Activated CD4-positive, alpha-beta T cell treated with anti-CD3 and anti-CD28 coated beads, Interleukin-2, amount 50 U/mL, for 48 hours (primary cell): ENCODE results near the gene DHX30.

Experiments used
- DNase-seq, 2 experiments: peaks; one replicate each; pipeline ENCODE4 v3.0.0-alpha.2; 2020

DHX30 gene

DNA sequence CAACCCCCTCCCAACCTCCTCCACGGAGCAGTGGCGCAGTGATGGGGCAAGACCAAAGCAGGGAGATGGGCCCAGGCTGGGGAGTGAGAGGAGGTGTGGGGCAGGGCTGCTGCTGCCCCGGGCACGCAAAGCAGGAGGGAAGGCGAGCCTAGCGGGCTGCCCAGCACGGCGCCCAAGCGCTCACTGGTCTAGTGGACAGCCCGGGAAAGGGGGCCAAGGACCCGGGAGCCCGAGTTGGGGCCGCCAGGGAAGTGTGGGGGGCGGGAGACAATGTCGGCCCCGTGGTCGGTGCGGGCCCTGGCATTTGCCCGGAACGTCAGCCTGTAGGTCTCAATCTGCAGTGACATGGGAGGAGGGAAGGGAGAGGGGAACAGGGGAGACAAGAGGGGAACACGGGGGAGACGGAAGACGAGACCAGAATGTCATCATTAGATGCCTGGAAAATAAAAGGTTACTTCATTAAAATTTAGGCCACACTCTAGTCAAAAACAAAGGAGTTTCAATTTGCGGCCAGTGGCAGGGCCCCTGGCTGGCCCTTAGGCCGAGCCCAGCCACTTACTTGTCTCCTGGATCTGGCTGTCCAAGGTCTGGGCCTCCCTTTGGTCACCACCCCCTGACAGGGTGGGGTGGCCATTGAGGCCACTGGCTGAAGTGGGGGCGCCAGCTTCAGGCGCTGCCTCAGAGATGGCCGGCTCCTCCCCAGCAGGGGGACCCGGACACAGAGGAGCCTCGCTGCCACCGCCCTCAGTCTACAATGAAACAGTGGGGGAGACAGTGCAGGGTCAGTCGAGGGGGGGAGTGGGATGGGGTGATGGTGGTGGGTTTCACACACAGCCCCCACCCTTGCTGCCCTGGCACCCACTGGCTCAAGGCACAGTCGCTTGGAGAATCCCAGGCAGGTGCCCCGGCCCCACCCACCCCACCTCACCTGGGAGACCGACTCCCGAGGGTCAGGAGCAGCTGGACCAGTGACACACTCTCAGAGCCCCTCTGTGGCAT is 50.0 kb downstream of the DHX30 start:
- no peak for DNase-seq

DNA sequence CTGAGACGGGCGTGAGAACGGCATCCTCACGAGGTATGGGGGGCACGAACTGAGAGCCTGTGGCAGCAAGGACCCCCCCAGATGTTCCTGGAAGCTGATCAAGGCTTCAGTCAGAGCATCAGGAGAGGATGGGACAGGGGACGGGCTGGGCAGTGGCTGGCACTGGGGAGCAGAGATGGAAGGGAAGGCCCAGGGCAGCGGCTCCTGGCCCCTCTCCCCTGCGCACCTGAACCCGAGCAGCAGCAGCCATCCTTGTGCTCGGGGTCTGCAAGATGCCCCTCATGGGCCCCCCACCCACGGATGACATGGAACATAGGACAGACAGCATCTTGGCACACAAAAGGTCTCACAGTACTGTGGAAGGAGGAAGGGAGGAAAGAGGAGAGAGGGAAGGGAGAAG is 51.3 kb downstream of the DHX30 start:
- no peak for DNase-seq

DNA sequence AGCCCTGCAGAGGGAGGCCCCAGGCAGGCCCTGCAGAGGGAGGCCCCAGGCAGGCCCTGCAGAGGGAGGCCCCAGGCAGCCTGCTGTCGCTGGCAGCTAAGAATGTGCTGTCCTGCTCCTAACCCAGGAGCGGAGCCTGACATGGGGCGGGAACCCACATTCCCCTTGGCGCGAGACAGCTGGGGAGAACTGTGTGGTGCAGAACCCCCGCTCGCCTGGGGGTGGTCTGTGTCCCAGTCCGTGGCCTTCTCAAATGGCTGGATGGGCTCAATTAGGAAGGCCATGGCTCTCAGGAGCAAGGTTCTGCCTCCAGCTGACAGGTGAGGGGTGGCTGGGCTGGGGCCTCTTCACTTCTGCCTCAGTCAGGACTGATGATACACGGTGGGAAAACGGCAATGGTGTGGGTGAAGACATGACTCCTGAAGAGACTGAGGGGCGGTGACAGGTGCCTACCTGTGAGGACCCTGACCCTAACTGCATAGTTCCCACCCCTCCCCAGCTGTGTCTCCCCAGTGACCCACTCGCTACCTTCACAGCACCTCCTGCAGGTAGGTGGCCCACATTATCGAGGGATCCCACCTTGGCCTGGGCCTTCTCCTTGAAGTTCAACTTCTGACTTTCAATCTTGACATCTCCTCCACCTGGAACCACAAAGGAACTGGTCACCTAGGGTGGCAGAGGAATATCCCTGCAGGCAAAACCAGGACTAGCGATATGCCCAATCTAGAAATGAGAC is 52.0 kb downstream of the DHX30 start:
- no peak for DNase-seq

DNA sequence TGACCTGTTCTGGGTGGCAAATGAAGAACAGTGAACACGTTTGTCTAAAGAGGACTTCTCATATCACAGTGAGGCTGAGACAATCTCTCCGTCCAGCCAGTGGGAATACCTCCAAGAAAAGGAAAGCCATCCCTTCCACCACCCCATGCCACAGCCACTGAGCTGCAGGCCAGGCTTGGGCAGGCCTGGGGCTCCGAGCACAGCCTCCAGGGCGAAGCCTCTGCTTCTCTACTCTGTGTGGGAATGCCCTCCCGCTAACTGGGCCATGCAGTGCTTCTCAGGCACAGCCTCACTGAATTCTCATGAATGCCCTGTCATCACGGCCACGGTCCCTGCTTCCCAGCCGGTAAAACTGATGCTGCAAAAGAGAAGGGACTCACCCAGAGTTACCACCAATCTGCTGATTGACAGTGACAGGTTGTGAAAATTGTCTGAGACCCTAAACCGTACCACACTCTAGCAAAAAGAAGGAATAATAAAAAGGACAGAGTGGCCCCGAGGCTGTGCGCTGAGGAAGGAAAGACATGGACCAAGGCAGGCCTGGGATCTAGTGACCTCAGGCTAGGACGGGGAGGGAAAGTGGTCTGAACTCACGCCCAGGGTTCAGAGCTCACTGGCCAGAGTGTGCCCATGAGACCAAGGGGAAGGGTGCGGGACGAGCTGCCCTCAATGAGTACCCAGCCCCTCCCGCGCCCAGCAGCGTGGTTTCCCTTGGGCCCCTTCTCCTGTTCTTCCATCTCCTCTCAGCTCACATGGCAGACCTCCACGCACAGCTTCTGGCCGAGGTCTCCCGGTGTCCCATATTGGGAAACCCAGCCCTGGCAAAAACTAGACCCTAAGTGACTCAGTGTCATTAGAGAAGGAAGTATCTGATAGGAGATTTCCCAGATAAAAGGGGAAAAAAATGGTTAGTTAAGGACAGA is 52.8 kb downstream of the DHX30 start:
- no peak for DNase-seq

DNA sequence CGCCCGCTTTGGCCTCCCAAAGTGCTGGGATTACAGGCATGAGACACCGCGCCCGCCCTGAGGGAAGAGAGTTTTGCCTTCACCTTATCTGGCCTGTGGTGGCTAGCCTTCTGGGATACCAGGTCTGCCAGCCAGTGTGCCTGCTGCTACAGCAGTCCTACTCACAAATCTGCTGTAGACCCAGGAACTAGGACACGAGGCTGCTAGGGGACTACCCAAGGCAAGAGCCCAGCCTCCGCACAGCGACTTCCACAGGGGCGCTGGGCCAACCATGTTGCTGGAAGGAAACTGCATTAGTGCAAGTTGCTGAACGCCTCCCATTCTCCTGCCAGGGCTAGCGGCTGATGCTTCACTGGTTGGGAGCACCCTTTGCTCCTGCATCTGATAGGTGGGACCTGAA is 53.7 kb downstream of the DHX30 start:
- DNase-seq = no peak

DNA sequence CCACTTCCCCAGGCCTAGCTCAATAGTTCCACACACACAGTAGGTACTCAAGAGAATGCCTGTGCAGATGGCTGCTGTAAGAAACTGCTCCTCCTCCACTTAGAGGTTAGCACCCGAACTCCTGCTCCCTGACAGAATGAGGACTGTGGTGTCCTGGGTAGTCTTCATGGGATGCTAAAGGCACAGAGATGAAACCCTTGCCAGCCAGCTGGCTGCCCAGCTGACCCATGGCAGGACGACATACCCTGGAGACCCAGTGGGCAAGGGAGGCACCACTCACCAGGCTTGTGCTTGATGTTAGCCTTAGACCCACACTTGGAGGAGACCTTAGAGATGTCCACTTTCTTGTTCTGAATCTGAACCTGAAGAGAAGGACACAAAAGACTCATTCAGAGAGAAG is 54.2 kb downstream of the DHX30 start:
- DNase-seq = no peak

DNA sequence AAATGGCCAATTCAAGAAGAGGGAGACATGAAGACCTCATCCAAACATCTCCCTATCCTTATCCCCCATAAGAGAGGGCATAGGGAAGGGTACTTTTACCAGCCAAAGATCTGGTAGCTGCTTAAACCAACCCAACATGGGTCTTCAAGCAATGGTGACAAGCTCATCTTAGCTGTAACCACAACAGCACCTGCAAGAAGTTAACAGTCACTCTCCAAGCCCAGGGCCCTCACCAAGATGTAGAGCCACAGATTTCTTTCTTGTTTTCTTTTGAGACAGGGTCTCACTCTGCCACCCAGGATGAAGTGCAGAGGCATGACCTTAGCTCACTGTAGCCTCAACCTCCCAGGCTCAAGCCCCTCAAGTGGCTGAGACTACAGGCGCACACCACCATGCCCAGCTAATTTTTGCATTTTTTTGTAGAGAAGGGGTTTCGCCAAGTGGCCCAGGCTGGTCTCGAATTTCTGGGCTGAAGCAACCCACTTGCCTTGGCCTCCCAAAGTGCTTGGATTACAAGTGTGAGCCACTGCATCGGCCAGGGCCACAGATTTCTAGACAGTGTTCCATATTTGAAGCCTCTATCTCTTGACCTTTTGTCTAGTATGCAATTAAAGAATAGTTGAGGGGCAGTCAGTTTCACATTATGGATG is 57.1 kb downstream of the DHX30 start:
- no peak for DNase-seq

DNA sequence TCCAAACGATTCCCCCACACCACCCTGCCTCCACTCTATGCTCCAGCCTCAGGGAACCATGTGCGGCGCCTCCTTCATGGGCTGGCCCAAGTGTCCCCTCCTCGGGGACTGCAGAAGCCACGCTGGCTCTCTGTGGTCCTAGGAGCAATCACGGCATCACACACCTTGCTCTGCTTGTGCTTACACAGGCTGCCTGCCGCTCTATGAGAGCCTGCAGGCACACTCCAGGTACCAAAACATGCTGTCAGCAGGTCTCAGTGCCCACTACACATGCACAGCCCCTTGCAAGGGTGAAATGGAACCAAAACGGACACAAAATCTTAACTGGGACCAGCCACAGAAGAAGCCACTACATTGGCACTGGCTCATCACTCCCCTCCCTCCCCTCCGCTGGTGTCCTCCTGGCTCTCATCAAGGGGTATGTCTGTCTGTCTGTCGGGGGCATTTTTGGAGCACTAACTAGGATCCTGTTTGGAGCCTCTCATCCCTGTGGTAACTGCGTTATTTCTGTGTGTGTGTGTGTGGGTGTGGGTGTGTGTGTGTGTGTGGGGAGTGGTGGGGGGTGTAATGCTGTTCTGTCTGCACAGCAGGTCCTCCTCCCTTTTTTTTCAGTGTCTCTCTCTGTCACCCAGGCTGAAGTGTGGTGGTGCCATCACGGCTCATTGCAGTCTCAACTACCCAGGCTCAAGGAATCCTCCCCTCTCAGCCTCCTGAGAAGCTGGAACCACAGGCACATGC is 60.6 kb downstream of the DHX30 start:
- no peak for DNase-seq

DNA sequence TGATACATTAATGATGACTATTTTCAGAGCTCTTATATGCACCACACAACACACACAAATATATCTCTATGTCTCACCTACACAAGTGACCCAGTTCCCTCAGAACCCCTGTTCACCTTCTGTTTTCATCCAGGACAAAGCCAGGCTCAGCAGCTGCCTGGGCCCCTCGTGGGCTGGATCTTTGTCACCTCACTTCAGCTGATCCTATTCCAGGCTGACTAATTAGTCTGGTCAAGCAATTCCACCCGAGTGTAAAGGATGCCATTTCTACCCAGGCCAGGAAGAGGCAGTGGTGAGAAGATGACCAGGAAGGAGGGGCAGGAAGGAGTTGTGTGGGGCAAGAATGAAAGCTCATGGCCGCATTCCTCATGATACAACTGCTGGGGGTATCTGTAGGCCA is 62.3 kb downstream of the DHX30 start:
- DNase-seq = no peak

DNA sequence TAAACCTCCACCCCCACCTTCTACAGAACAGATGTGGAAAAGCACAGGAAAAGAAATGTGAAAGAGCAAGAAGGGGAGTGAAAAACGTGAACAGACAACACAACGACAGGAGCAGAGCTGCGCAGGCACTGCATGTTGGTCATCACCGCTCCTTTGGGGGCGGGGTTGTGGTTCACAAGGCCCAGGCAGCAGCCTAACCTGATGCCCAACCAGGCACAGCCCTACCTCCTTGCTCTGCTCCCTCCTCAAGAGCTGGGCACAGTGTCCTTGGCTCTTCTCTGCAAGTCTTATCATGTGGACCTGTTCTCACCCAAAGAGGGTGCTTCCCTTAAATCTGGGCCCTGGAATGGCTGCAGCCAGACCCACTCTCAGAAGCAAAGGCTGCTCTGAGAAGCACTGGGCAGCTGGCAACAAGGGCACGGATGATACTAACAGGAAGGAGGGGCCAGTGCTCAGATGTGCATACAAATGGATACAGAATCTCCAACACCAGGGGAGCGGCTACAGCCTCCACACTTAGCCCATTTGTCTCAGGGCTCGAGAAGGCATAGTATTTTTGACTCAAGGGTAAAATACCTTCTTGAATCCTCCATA is 64.6 kb downstream of the DHX30 start:
- DNase-seq = no peak

DNA sequence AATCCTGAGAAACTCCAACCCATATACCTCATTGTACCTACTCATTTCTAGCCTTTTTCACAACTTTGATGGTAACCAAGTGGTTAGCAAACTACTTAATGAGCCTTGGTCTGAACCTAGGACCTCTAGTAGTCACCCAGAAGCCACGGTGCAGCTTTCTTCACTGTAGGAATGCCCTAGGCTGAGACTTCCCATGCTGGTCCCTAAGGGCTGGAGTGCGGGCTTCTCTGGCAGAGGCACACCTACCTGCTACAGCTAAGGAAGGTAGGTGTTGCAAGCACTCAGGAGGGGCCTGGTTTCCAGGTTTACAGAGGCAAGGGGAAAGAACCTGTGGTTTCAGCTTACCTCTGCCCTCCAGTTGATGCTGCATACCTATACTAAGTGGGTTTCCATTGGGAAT is 65.4 kb downstream of the DHX30 start:
- DNase-seq = no peak

DNA sequence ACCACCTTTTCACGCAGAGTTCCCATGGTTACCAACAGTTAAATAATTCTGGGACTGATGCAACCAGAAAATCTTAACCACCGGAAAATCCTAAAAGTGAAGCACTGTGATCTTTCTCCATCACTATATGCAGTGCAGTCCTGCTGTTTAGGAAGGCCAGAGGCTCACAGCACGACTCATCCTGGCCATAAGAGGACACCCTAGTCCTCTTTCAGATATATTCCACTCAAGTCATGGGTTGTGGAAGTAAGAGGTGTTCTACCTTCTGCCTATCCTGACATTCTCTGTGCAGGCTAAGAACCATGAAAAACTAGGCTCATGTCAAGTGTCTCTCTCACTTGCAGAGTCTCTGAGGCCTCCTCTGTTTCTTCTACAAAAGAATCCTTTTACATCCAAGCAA is 67.2 kb downstream of the DHX30 start:
- DNase-seq = no peak

DNA sequence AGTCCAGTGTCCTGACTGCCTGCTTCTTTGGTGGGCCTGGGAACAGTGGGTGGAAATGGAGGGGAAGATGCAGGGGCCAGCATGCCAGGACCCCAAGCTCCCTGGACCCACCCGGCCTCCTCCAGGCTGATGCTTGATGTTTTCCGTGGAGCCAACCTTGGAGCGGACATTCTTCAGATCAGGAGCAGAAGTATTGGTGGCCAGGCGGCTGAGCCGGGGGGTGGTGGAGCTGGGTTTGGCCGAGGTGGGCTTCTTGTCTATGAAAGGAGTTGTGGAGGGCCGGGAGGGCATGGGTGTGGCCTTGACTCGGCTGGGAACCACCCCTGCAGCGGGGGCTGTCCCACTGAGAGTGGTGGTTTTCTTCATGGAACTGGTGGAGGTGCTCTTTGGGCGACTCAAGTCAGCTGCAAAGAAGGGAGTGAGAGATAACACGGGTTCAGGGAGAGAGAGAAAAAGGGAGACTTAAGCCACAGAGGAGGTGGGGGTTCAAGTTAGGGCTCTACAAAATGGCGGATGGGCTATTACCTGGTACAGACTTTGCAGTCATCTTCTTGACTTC is 67.8 kb downstream of the DHX30 start:
- no peak for DNase-seq

DNA sequence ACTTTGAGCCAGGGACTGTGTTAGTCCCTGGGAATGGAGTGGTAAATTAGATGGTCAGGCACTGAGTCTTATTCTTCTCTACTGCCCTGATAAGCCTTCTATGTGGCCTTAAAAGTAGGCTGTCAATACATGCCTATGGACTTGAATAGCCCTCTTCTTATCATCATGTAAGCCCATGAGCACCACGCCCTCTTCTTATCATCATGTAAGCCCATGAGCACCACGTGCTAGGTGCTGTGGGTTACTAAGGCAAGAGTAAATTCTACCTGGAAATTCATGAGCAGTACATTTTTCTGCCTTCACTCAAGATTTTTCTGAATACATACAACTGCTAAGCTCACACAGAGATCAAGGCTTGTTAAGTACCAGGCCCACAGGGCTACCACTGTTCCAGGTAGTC is 68.5 kb downstream of the DHX30 start:
- no peak for DNase-seq

DNA sequence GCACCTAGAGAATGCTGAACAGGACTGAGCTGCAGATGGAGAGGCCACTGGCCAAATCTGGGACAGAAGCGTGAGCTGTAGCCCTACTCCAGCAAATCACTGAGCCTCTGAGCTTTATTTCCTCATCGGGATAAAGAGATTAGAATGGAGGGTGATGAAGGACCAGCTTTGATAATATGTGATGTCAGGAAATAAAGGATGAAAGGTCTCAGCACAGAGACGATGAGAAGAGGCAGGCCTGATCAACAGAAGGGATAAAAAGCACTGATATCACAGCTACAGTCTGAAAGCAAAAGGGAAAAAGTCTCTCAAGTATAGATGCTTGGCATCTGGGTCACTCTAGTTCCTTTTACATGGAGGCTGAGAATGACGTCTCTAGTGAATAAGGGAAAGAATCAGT is 70.0 kb downstream of the DHX30 start:
- no peak for DNase-seq

DNA sequence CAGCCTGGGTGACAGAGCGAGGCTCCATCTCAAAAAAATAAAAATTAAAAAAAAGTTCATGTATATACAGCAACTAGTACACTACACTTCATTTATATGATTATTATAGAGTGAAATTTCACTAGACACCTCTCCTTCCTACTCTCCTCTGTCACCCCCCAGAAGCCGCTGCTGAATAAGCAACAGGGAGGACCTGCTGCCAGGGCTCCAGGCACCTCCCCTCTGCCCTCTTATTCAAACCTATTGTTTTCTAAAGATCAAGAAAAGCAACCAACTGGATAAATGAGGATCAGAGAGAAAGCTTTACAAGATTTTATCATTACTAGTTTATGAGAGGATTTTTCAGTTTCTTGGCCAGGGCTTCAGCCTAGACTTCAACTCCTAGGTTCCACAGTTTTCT is 71.5 kb downstream of the DHX30 start:
- no peak for DNase-seq

DNA sequence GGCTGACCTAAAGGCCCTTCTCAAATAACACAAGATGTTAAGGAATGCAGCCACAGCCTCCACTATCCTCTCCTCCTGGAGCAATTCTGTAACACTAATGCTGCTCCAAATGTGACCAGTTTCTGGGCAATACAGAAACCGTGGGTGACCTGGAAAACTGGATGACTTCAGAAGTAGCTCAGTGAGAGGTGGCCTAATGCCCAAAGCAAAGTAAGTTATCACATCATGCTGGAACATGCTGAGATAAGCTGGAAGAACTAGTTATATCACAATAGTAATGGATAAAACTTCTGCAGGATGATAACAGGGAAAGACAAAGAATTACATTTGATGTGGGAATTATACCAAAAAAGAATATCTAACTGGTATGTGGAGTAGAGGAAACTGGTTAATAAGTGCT is 72.0 kb downstream of the DHX30 start:
- DNase-seq = no peak

DNA sequence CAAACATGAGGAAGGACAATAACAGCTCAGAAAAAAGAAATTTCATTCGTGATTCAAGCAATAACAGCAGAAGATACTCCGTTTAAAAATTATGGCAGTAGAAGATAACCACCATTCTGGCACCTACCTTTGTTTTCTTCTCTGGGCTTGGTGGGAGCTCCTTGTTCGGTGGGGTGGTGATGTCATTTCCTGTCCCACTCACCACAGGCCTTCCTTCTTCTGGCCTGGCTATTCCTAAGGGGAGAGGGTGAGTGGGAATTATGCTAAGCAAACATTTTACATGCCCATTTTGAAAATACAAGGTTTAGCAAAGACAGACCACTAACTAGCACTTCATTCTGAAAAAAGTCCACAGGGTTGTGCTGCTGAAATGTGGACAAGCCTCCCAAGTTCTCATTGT is 74.4 kb downstream of the DHX30 start:
- no peak for DNase-seq

DNA sequence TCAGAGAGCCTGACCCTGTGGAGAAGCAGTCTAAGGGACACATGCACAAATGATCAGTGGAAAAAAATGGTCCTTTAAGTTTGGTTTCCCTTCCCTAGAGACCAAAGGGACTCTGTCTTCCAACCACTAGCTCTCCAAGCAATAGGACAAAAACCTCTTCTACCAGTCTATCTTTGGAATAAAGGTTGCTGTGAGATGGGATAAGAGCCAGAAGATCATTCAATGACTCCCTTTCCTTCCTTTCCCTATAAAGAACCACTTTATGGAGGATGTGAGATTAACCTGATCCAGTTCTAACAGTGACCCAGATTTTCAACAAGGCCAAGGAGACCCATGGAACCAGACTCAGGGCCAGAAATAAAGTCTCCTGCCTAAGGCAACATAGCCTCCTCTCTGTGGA is 74.8 kb downstream of the DHX30 start:
- DNase-seq = no peak

DNA sequence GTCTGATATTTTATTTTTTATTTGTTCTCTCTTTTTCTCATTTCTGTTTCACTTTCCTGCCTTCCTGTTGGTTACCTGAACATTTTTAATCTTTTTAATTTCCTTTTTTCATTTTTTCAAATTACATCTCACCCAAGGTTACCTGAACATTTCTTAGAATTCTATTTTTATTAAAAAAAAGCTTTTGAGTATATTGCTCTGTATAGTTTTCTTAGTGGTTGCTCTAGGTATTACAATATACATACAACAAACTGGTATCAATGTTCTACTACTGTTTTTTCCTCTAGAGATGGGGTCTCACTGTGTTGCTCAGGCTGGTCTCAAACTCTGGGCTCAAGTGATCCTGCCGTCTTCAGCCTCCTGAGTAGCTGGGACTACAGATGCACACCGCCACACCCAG is 79.4 kb downstream of the DHX30 start:
- no peak for DNase-seq

DNA sequence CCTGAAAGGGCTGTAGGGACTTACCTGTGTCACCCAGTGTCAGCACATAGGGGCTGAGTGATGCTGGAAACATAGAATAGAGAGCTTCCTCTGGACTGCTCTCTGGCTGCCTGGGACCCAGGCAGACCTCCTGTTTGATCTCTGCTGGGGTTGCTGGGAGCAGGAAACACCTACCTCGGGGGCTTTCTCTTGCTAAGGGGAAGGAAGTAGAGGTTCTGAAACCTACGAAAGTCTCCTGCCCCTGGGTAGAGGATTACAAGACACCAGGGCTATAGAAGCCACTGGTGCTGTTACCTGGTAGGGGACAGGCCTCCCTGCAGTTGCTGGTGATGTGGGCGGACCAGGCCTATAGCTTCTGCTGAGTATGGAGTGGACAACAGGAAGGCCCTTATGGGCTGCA is 81.7 kb downstream of the DHX30 start:
- no peak for DNase-seq
